SK-N-SH treated with all-trans-retinoic acid at 6 μM for 48 hours (cell line): ENCODE results near the gene CABP4.

Experiments
- ATAC-seq: fragments of 200-7000 bp; cut with Tn5 transposase; 3 replicates; pipeline ENCODE4 v1.9.1; 2020; ENCODE audit warnings: mild to moderate bottlenecking, moderate library complexity
- ARNTL ChIP-seq: fragments of 450-650 bp; formaldehyde crosslinking; IDR thresholded peaks from 2 replicates; pipeline ENCODE4 v1.5.0; 2020; ENCODE audit warnings: low read depth, mild to moderate bottlenecking, moderate library complexity, borderline replicate concordance
- BACH2 ChIP-seq: fragments of 250-450 bp; sonication (Bioruptor Pico); IDR thresholded peaks from 2 replicates; pipeline ENCODE4 v1.9.0; 2021; ENCODE audit warnings: mild to moderate bottlenecking, borderline replicate concordance
- CSDC2 ChIP-seq: fragments of 250-450 bp; sonication (Bioruptor Pico); IDR thresholded peaks from 2 replicates; pipeline ENCODE4 v1.5.0; 2020; ENCODE audit warnings: mild to moderate bottlenecking, moderate library complexity
- ESRRG ChIP-seq: fragments of 250-450 bp; sonication (Bioruptor Pico); IDR thresholded peaks from 2 replicates; pipeline ENCODE4 v1.6.1; 2021; ENCODE audit warnings: mild to moderate bottlenecking
- GLIS3 ChIP-seq: fragments of 250-450 bp; sonication (Bioruptor Pico); IDR thresholded peaks from 2 replicates; pipeline ENCODE4 v1.5.0; 2020; ENCODE audit warnings: mild to moderate bottlenecking, moderate library complexity
- ISL1 ChIP-seq: fragments of 250-450 bp; sonication (Bioruptor Pico); IDR thresholded peaks from 2 replicates; pipeline ENCODE4 v2.1.2; 2022; ENCODE audit warnings: mild to moderate bottlenecking, moderate library complexity
- OSR1 ChIP-seq: fragments of 250-450 bp; sonication (Bioruptor Pico); IDR thresholded peaks from 2 replicates; pipeline ENCODE4 v1.8.0; 2022; ENCODE audit warnings: moderate library complexity, mild to moderate bottlenecking, inconsistent platforms
- PATZ1 ChIP-seq: fragments of 250-450 bp; sonication (Bioruptor Pico); IDR thresholded peaks from 2 replicates; pipeline ENCODE4 v1.8.0; 2020; ENCODE audit warnings: mild to moderate bottlenecking, moderate library complexity, borderline replicate concordance
- PPARA ChIP-seq: fragments of 250-450 bp; sonication (Bioruptor Pico); IDR thresholded peaks from 2 replicates; pipeline ENCODE4 v1.5.0; 2020; ENCODE audit warnings: mild to moderate bottlenecking, borderline replicate concordance
- RARB ChIP-seq: fragments of 250-450 bp; sonication (Bioruptor Pico); IDR thresholded peaks from 2 replicates; pipeline ENCODE4 v1.8.0; 2021; ENCODE audit warnings: mild to moderate bottlenecking, moderate library complexity
- SNAI2 ChIP-seq: fragments of 250-450 bp; sonication (Bioruptor Pico); IDR thresholded peaks from 2 replicates; pipeline ENCODE4 v1.5.0; 2020; ENCODE audit warnings: mild to moderate bottlenecking, moderate library complexity
- TCF4 ChIP-seq: fragments of 250-450 bp; sonication (Bioruptor Pico); IDR thresholded peaks from 2 replicates; pipeline ENCODE4 v1.8.0; 2021; ENCODE audit warnings: mild to moderate bottlenecking, moderate library complexity, borderline replicate concordance
- TOX ChIP-seq: fragments of 250-450 bp; sonication (Bioruptor Pico); IDR thresholded peaks from 2 replicates; pipeline ENCODE4 v1.8.0; 2021; ENCODE audit warnings: mild to moderate bottlenecking, moderate library complexity, borderline replicate concordance
- TSHZ2 ChIP-seq: fragments of 250-450 bp; sonication (Bioruptor Pico); IDR thresholded peaks from 2 replicates; pipeline ENCODE4 v1.5.0; 2020; ENCODE audit warnings: mild to moderate bottlenecking, moderate library complexity
- ZC3H10 ChIP-seq: fragments of 250-450 bp; sonication (Bioruptor Pico); IDR thresholded peaks from 2 replicates; pipeline ENCODE4 v1.5.1; 2021; ENCODE audit warnings: mild to moderate bottlenecking, moderate library complexity
- ZFP3 ChIP-seq: fragments of 250-450 bp; sonication (Bioruptor Pico); IDR thresholded peaks from 2 replicates; pipeline ENCODE4 v1.5.0; 2020; ENCODE audit warnings: mild to moderate bottlenecking, moderate library complexity
- ZFP30 ChIP-seq: fragments of 450-650 bp; formaldehyde crosslinking; IDR thresholded peaks from 2 replicates; pipeline ENCODE4 v1.5.0; 2022; ENCODE audit warnings: mild to moderate bottlenecking, moderate library complexity
- ZNF565 ChIP-seq: fragments of 450-650 bp; formaldehyde crosslinking; conservative IDR thresholded peaks from 2 replicates; pipeline ENCODE4 v1.5.0; 2020; ENCODE audit warnings: low read depth, mild to moderate bottlenecking, moderate library complexity
- ZNF70 ChIP-seq: fragments of 450-650 bp; formaldehyde crosslinking; IDR thresholded peaks from 2 replicates; pipeline ENCODE4 v1.5.0; 2020; ENCODE audit warnings: mild to moderate bottlenecking, moderate library complexity
- ZNF8 ChIP-seq: fragments of 450-650 bp; formaldehyde crosslinking; IDR thresholded peaks from 2 replicates; pipeline ENCODE4 v1.5.0; 2020; ENCODE audit warnings: mild to moderate bottlenecking, moderate library complexity
- TF ChIP-seq, protein P1 (sequence below): fragments of 250-450 bp; sonication (Bioruptor Pico); IDR thresholded peaks from 2 replicates; pipeline ENCODE4 v1.5.1; 2021; ENCODE audit warnings: mild to moderate bottlenecking, moderate library complexity
- TF ChIP-seq, protein P2 (sequence below): fragments of 250-450 bp; sonication (Bioruptor Pico); IDR thresholded peaks from 2 replicates; pipeline ENCODE4 v1.5.1; 2020; ENCODE audit warnings: low read depth, mild to moderate bottlenecking, moderate library complexity
- TF ChIP-seq, protein P3 (sequence below): fragments of 250-450 bp; sonication (Bioruptor Pico); IDR thresholded peaks from 2 replicates; pipeline ENCODE4 v1.8.0; 2021; ENCODE audit warnings: low read depth, mild to moderate bottlenecking, moderate library complexity, borderline replicate concordance

The CABP4 gene

GRCh38 chr11:67458266-67458665 lies 3.1 kb downstream of the CABP4 start:
- no peak for ATAC-seq
- no peak for TF ChIP-seq ARNTL (CRISPR knock-in tag)
- no peak for TF ChIP-seq RARB (CRISPR knock-in tag)
- TF ChIP-seq OSR1 (CRISPR knock-in tag): no peak
- TF ChIP-seq, protein P1, sequence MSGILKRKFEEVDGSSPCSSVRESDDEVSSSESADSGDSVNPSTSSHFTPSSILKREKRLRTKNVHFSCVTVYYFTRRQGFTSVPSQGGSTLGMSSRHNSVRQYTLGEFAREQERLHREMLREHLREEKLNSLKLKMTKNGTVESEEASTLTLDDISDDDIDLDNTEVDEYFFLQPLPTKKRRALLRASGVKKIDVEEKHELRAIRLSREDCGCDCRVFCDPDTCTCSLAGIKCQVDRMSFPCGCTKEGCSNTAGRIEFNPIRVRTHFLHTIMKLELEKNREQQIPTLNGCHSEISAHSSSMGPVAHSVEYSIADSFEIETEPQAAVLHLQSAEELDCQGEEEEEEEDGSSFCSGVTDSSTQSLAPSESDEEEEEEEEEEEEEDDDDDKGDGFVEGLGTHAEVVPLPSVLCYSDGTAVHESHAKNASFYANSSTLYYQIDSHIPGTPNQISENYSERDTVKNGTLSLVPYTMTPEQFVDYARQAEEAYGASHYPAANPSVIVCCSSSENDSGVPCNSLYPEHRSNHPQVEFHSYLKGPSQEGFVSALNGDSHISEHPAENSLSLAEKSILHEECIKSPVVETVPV (CRISPR knock-in tag): no peak
- no peak for TF ChIP-seq PATZ1
- no peak for TF ChIP-seq CSDC2 (CRISPR knock-in tag)
- TF ChIP-seq, protein P2, sequence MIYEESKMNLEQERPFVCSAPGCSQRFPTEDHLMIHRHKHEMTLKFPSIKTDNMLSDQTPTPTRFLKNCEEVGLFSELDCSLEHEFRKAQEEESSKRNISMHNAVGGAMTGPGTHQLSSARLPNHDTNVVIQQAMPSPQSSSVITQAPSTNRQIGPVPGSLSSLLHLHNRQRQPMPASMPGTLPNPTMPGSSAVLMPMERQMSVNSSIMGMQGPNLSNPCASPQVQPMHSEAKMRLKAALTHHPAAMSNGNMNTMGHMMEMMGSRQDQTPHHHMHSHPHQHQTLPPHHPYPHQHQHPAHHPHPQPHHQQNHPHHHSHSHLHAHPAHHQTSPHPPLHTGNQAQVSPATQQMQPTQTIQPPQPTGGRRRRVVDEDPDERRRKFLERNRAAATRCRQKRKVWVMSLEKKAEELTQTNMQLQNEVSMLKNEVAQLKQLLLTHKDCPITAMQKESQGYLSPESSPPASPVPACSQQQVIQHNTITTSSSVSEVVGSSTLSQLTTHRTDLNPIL: no peak
- no peak for TF ChIP-seq ZNF70
- no peak for TF ChIP-seq TCF4
- TF ChIP-seq GLIS3: no peak
- TF ChIP-seq ISL1 (CRISPR knock-in tag): no peak
- TF ChIP-seq PPARA: no peak
- TF ChIP-seq SNAI2 (CRISPR knock-in tag): no peak
- no peak for TF ChIP-seq ZFP30
- no peak for TF ChIP-seq TOX (CRISPR knock-in tag)
- no peak for TF ChIP-seq ZNF565 (CRISPR knock-in tag)
- TF ChIP-seq ESRRG (CRISPR knock-in tag): no peak
- TF ChIP-seq TSHZ2: no peak
- TF ChIP-seq, protein P3, sequence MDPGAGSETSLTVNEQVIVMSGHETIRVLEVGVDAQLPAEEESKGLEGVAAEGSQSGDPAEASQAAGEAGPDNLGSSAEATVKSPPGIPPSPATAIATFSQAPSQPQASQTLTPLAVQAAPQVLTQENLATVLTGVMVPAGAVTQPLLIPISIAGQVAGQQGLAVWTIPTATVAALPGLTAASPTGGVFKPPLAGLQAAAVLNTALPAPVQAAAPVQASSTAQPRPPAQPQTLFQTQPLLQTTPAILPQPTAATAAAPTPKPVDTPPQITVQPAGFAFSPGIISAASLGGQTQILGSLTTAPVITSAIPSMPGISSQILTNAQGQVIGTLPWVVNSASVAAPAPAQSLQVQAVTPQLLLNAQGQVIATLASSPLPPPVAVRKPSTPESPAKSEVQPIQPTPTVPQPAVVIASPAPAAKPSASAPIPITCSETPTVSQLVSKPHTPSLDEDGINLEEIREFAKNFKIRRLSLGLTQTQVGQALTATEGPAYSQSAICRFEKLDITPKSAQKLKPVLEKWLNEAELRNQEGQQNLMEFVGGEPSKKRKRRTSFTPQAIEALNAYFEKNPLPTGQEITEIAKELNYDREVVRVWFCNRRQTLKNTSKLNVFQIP (CRISPR knock-in tag): no peak
- no peak for TF ChIP-seq BACH2 (CRISPR knock-in tag)

- TF ChIP-seq ZNF8: no peak
- TF ChIP-seq ZFP3 (CRISPR knock-in tag): no peak
- TF ChIP-seq, protein P1 (CRISPR knock-in tag): no peak
- no peak for TF ChIP-seq ESRRG (CRISPR knock-in tag)
- TF ChIP-seq ISL1 (CRISPR knock-in tag): no peak
- no peak for TF ChIP-seq GLIS3
- no peak for TF ChIP-seq ZC3H10 (CRISPR knock-in tag)
- no peak for ATAC-seq
Observed at GRCh38 chr11:67463186-67463585, 8.0 kb downstream of the CABP4 start.
